HepG2 (cell line): Measurements from ENCODE around the gene SLIT1. TPM values are rescaled to one million over a fixed set of nuclear protein-coding genes. Genes with fewer than 3 reads are reported as not detected.

Experiments used
- ATAC-seq: fragments of 200-7000 bp; cut with Tn5 transposase; 3 replicates; pipeline ENCODE4 v1.9.1; 2020; ENCODE audit warnings: mild to moderate bottlenecking, moderate library complexity
- BruUV-seq: library from RNA; stranded (reverse); fragments of 400-500 nt; replicated peaks from 2 replicates; lab custom pipeline; 2021; lab: Mats Ljungman, UMichigan
- CTCF ChIA-PET: fragments of 300-600 bp; formaldehyde crosslinking; extraction: SDS; loops from one replicate; lab custom pipeline; 2021; ENCODE audit warnings: low total read pairs, inconsistent platforms, low intra/inter-chr PET ratio; lab: Yijun Ruan, JAX
- POLR2A ChIA-PET: fragments of 350-600 bp; sonication (Branson Sonifier 250); formaldehyde crosslinking; loops from one replicate; lab custom pipeline; 2020; ENCODE audit warnings: antibody characterized with exemption, inconsistent platforms; lab: Yijun Ruan, JAX
- DNase-seq: peaks from one replicate; pipeline ENCODE4 v3.0.0-alpha.2; 2015; ENCODE audit warnings: low spot score
- FAIRE-seq: peaks from 3 replicates; lab custom pipeline; 2011; peaks lifted over from hg19 to GRCh38; lab: Jason Lieb, UNC
- H2AFZ ChIP-seq: one replicate; pipeline ENCODE4 v1.6.1; 2011; ENCODE audit warnings: low read length, inconsistent platforms
- H3K27ac ChIP-seq: fragments of 300-600 bp; 3 replicates; pipeline ENCODE4 v1.8.0; 2011; ENCODE audit warnings: mixed run types, mild to moderate bottlenecking, mixed read lengths, low read length, inconsistent platforms; ENCODE audit not compliant: insufficient read depth; ENCODE audit errors: extremely low read length
- H3K27me3 ChIP-seq, 2 experiments: fragments of 200-600 bp in 1 of 2; 2 replicates in 1 of 2; 3 replicates in 1 of 2; pipeline versions ENCODE4 v1.6.0 to v1.8.0; 2011; ENCODE audit warnings: low read length in 2 of 2, mild to moderate bottlenecking in 2 of 2, moderate library complexity in 2 of 2, inconsistent platforms in 1 of 2; ENCODE audit not compliant: insufficient read depth in 2 of 2, control insufficient read depth in 1 of 2
- H3K36me3 ChIP-seq, 2 experiments: fragments of 200-600 bp in 1 of 2; replicated peaks in 1 of 2; 2 replicates in 1 of 2; 3 replicates in 1 of 2; pipeline versions ENCODE4 v1.5.1 to v1.8.0; 2011; ENCODE audit warnings: low read length in 2 of 2, inconsistent platforms in 1 of 2; ENCODE audit not compliant: insufficient read depth in 2 of 2, control insufficient read depth in 1 of 2
- H3K4me1 ChIP-seq: 2 replicates; pipeline ENCODE4 v1.5.1; 2012; ENCODE audit warnings: low read length, inconsistent platforms; ENCODE audit not compliant: insufficient read depth
- H3K4me2 ChIP-seq: 2 replicates; pipeline ENCODE4 v1.6.0; 2011; ENCODE audit warnings: low read depth, low read length, inconsistent platforms
- H3K4me3 ChIP-seq, 3 experiments: fragments of 200-600 bp in 1 of 3; sonication (generic), shearing (Covaris generic) in 1 of 3; replicated peaks in 1 of 3; 2 replicates each; pipeline ENCODE4 v1.5.1; 2011 to 2016; ENCODE audit warnings: low read length in 3 of 3, inconsistent platforms in 2 of 3, low read depth in 2 of 3, mild to moderate bottlenecking in 2 of 3, control low read depth in 1 of 3, mixed read lengths in 1 of 3; ENCODE audit not compliant: insufficient read depth in 1 of 3
- H3K79me2 ChIP-seq: one replicate; pipeline ENCODE4 v1.6.1; 2011; ENCODE audit warnings: low read length, inconsistent platforms; ENCODE audit not compliant: insufficient read depth
- H3K9ac ChIP-seq: 2 replicates; pipeline ENCODE4 v1.6.0; 2011; ENCODE audit warnings: mild to moderate bottlenecking, low read depth, low read length, inconsistent platforms; ENCODE audit not compliant: insufficient read depth
- H3K9me3 ChIP-seq: 2 replicates; pipeline ENCODE4 v1.5.1; 2012; ENCODE audit warnings: mild to moderate bottlenecking, low read length
- H4K20me1 ChIP-seq: 2 replicates; pipeline ENCODE4 v1.6.0; 2011; ENCODE audit warnings: inconsistent platforms, mild to moderate bottlenecking, low read length, moderate library complexity; ENCODE audit not compliant: insufficient read depth
- E2F1 ChIP-seq: sonication (generic); formaldehyde crosslinking; IDR thresholded peaks from 2 replicates; pipeline ENCODE4 v1.5.0; 2020; ENCODE audit warnings: missing genetic modification reagents
- HNF1B ChIP-seq: sonication (generic); formaldehyde crosslinking; IDR thresholded peaks from 2 replicates; pipeline ENCODE4 v1.5.1; 2020; ENCODE audit warnings: mild to moderate bottlenecking, moderate library complexity, missing genetic modification reagents
- ISL2 ChIP-seq: sonication (generic); formaldehyde crosslinking; IDR thresholded peaks from 2 replicates; pipeline ENCODE4 v1.5.0; 2020; ENCODE audit warnings: missing genetic modification reagents
- PAWR ChIP-seq: sonication (generic); formaldehyde crosslinking; IDR thresholded peaks from 2 replicates; pipeline ENCODE4 v1.4.0; 2020; ENCODE audit warnings: missing genetic modification reagents, mild to moderate bottlenecking, borderline replicate concordance
- POLR2A ChIP-seq, 2 experiments: IDR thresholded peaks; 2 replicates each; pipeline ENCODE4 v1.6.1; 2011; ENCODE audit warnings: low read depth in 2 of 2, low read length in 2 of 2, mild to moderate bottlenecking in 1 of 2, moderate library complexity in 1 of 2; ENCODE audit not compliant: insufficient read depth in 1 of 2
- THYN1 ChIP-seq: sonication (generic); formaldehyde crosslinking; IDR thresholded peaks from 2 replicates; pipeline ENCODE4 v1.8.1; 2023; ENCODE audit warnings: low read depth, mild to moderate bottlenecking, moderate library complexity, missing genetic modification reagents, borderline replicate concordance
- XBP1 ChIP-seq: sonication (generic); formaldehyde crosslinking; IDR thresholded peaks from 2 replicates; pipeline ENCODE4 v1.5.0; 2020; ENCODE audit warnings: missing genetic modification reagents
- ZBTB42 ChIP-seq: sonication (generic); formaldehyde crosslinking; IDR thresholded peaks from 2 replicates; pipeline ENCODE4 v1.5.0; 2020; ENCODE audit warnings: mild to moderate bottlenecking, missing genetic modification reagents
- ZFP90 ChIP-seq: sonication (generic); formaldehyde crosslinking; IDR thresholded peaks from 2 replicates; pipeline ENCODE4 v1.8.0; 2022; ENCODE audit warnings: missing genetic modification reagents, mild to moderate bottlenecking, inconsistent platforms, borderline replicate concordance
- ZMAT3 ChIP-seq: sonication (generic); formaldehyde crosslinking; conservative IDR thresholded peaks from 2 replicates; pipeline ENCODE4 v1.7.0; 2021; ENCODE audit warnings: missing genetic modification reagents
- ZNF253 ChIP-seq: sonication (generic); formaldehyde crosslinking; IDR thresholded peaks from 2 replicates; pipeline ENCODE4 v1.8.0; 2022; ENCODE audit warnings: mild to moderate bottlenecking, missing genetic modification reagents, borderline replicate concordance
- ZNF354B ChIP-seq: sonication (generic); formaldehyde crosslinking; IDR thresholded peaks from 2 replicates; pipeline ENCODE4 v1.8.0; 2022; ENCODE audit warnings: mild to moderate bottlenecking, missing genetic modification reagents
- ZNF512 ChIP-seq: sonication (generic); formaldehyde crosslinking; IDR thresholded peaks from 2 replicates; pipeline ENCODE4 v1.4.0; 2020; ENCODE audit warnings: mild to moderate bottlenecking, missing genetic modification reagents
- ZNF549 ChIP-seq: sonication (generic); formaldehyde crosslinking; IDR thresholded peaks from 2 replicates; pipeline ENCODE4 v1.5.0; 2020; ENCODE audit warnings: missing genetic modification reagents
- ZNF709 ChIP-seq: sonication (generic); formaldehyde crosslinking; IDR thresholded peaks from 2 replicates; pipeline ENCODE4 v1.5.0; 2020; ENCODE audit warnings: mild to moderate bottlenecking, missing genetic modification reagents
- WGBS: methylation state at CpG from one replicate; pipeline ENCODE4 v1.1.6; 2017; ENCODE audit warnings: low lambda C conversion rate; 5-methylcytosine and 5-hydroxymethylcytosine counted together
- in situ Hi-C: cut with HindIII; loops from 2 replicates; pipeline ENCODE4 v1.10.0; 2017; ENCODE audit warnings: low pct_unique_long_range_greater_than_20kb; ENCODE audit not compliant: extremely low pct_ligation_motif_present
- intact Hi-C: fragments of 100-400 bp; cut with micrococcal nuclease; formaldehyde crosslinking; loops from one replicate; pipeline ENCODE4 v1.10.0; 2022; ENCODE audit not compliant: unreplicated experiment
- polyA plus RNA-seq, 8 experiments: library from polyadenylated mRNA; depleted of rRNA in 3 of 8; stranded (reverse) in 7 of 8; unstranded in 1 of 8; fragments of >200 nt; fragmentation: Illumina TruSeq in 4 of 8; extraction: Trizol in 4 of 8; gene quantifications; 2 replicates each; pipeline versions ENCODE4 v1.2.1 to v1.2.3, GENCODE V29; 2011 to 2016; ENCODE audit warnings: low read depth in 4 of 8, missing spikeins in 1 of 8, mixed read lengths in 1 of 8; ENCODE audit not compliant: insufficient read depth in 1 of 8
- total RNA-seq, 5 experiments: library from RNA; depleted of rRNA; stranded (reverse); fragments of >200 nt; fragmentation: Illumina TruSeq; extraction: Trizol; gene quantifications; 2 replicates each; pipeline ENCODE4 v1.2.3, GENCODE V29; 2016; ENCODE audit warnings: low read depth in 1 of 5

The SLIT1 gene
- total and polyA plus RNA-seq, 2 of the 13 experiments (the other 11 are each of a cell fraction or from before 2014, with no cell fraction given), result 0.09 to 0.33 TPM

GRCh38 chr10:97136756-97137155, 49.0 kb downstream of the SLIT1 start:
- ATAC-seq, result no peak
- no peaks in the 10 kb centered on the region for H3K9me3 ChIP-seq
- H2AFZ ChIP-seq, result no peak overlapping the region
- no peak overlapping the region for H3K9ac ChIP-seq
- in situ Hi-C loops (no loop called here), intact Hi-C loops (loop anchor here (10.0 kb wide), 1 partner anchor 48 kb away; the partner anchor contains the start of gene SLIT1)
- ChIA-PET POLR2A (interaction anchor here (1.1 kb wide), 1 partner anchor 20 kb away, joined by 3 read pairs; no protein-coding TSS in a partner anchor), CTCF (no interaction called here)
- BruUV-seq, result no TSS peak
- peaks cover 0 to 27% of the 10 kb centered on the region in 2 experiments; a peak in 3 of 5 replicates for H3K27me3 ChIP-seq
- H3K4me3 ChIP-seq, result no peak overlapping the region
- H3K4me2 ChIP-seq, result no peak overlapping the region
- H3K4me1 ChIP-seq, result peaks cover 80% of the 10 kb centered on the region
- H3K79me2 ChIP-seq, result no peaks in the 10 kb centered on the region
- H3K36me3 ChIP-seq, result no peaks in the 10 kb centered on the region
- no peak for TF ChIP-seq E2F1
- no peak for TF ChIP-seq ZMAT3 (CRISPR knock-in tag)
- no peak for TF ChIP-seq POLR2A (IDR thresholded peaks at IDR 0.05; ENCODE audit: insufficient read depth in 1 of 2, low read depth in 2 of 2, low read length in 2 of 2)
- no peak for TF ChIP-seq ZNF549
- no peak for TF ChIP-seq ZFP90
- no peak for TF ChIP-seq THYN1 (CRISPR knock-in tag)
- TF ChIP-seq ZNF253 (CRISPR knock-in tag), result no peak
- TF ChIP-seq ZNF354B, result no peak
- TF ChIP-seq XBP1 (CRISPR knock-in tag), result no peak
- no peak for TF ChIP-seq HNF1B
- TF ChIP-seq ISL2, result no peak
- no peak for TF ChIP-seq PAWR
- TF ChIP-seq ZNF709 (CRISPR knock-in tag), result no peak
- TF ChIP-seq ZBTB42 (CRISPR knock-in tag), result no peak
- no peak for TF ChIP-seq ZNF512 (CRISPR knock-in tag)
- WGBS, result 39% methylated on average over 3 of the region's 3 CpGs
- FAIRE-seq, result no peak
- no peak overlapping the region for H3K27ac ChIP-seq
- DNase-seq, result no peak
- no peaks in the 10 kb centered on the region for H4K20me1 ChIP-seq
